SU-DHL-6 (cell line): ENCODE data around the gene PRKAR1B.

Experiments used
- EZH2phosphoT487 ChIP-seq: fragments of 200-600 bp; sonication (generic), shearing (Covaris generic); conservative IDR thresholded peaks from 2 replicates; pipeline ENCODE4 v1.6.1; 2018; ENCODE audit warnings: mild to moderate bottlenecking, antibody characterized with exemption, low read length, moderate library complexity, mixed read lengths
- TF ChIP-seq, protein P1 (sequence below): fragments of 200-600 bp; sonication (generic); IDR thresholded peaks from one replicate; pipeline ENCODE4 v1.5.1; 2017; ENCODE audit warnings: antibody characterized with exemption, mild to moderate bottlenecking, low read length, moderate library complexity; ENCODE audit not compliant: insufficient read depth, poor library complexity, severe bottlenecking

DNA sequence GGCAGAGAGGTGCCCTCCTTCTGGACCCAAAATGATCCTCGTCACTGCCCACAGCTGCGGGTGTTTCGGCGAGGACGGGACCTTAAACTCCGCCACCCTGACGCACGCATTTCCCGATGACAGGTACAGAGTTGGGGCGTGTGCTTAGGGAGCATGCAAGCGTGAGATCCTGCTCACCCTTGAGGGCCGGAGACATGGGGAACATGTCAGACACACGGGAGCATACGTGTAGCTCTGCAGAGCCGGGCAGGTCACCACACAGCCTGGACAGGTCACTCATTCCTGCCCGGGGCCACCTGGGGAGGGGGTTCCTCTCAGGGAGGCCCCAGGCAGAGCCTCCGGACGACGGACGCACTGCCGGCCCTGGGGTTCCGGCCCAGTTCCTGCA is 149.8 kb downstream of the PRKAR1B start:
- TF ChIP-seq, protein P1, sequence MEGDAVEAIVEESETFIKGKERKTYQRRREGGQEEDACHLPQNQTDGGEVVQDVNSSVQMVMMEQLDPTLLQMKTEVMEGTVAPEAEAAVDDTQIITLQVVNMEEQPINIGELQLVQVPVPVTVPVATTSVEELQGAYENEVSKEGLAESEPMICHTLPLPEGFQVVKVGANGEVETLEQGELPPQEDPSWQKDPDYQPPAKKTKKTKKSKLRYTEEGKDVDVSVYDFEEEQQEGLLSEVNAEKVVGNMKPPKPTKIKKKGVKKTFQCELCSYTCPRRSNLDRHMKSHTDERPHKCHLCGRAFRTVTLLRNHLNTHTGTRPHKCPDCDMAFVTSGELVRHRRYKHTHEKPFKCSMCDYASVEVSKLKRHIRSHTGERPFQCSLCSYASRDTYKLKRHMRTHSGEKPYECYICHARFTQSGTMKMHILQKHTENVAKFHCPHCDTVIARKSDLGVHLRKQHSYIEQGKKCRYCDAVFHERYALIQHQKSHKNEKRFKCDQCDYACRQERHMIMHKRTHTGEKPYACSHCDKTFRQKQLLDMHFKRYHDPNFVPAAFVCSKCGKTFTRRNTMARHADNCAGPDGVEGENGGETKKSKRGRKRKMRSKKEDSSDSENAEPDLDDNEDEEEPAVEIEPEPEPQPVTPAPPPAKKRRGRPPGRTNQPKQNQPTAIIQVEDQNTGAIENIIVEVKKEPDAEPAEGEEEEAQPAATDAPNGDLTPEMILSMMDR: no peak
- no peak for TF ChIP-seq EZH2phosphoT487
